Trophoblast cell (in vitro differentiated cells and primary cell): ENCODE data around the gene XRRA1.

Source experiments
- DNase-seq, 2 donors: peaks; one replicate each; pipeline ENCODE4 v3.0.0-alpha.2; 2016
- H2AFZ ChIP-seq: 2 replicates; pipeline ENCODE4 v1.6.1; 2013; ENCODE audit warnings: low read length, moderate library complexity, mild to moderate bottlenecking; ENCODE audit not compliant: insufficient read depth, poor library complexity
- H2AK5ac ChIP-seq: 2 replicates; pipeline ENCODE4 v1.6.1; 2013; ENCODE audit warnings: mild to moderate bottlenecking, low read length
- H2BK120ac ChIP-seq: 2 replicates; pipeline ENCODE4 v1.6.1; 2013; ENCODE audit warnings: low read length, mild to moderate bottlenecking, moderate library complexity; ENCODE audit not compliant: insufficient read depth, poor library complexity
- H2BK12ac ChIP-seq: 2 replicates; pipeline ENCODE4 v1.6.1; 2013; ENCODE audit warnings: mild to moderate bottlenecking, low read length, moderate library complexity
- H2BK5ac ChIP-seq: 2 replicates; pipeline ENCODE4 v1.6.1; 2013; ENCODE audit warnings: low read length, low read depth, moderate library complexity, mild to moderate bottlenecking; ENCODE audit not compliant: poor library complexity
- H3K14ac ChIP-seq: 2 replicates; pipeline ENCODE4 v1.6.1; 2013; ENCODE audit warnings: mild to moderate bottlenecking, low read length
- H3K18ac ChIP-seq: 2 replicates; pipeline ENCODE4 v1.6.1; 2013; ENCODE audit warnings: mild to moderate bottlenecking, low read length
- H3K23ac ChIP-seq: 2 replicates; pipeline ENCODE4 v1.6.1; 2013; ENCODE audit warnings: low read length
- H3K27ac ChIP-seq: 2 replicates; pipeline ENCODE4 v1.5.1; 2013; ENCODE audit warnings: low read depth, mild to moderate bottlenecking, inconsistent platforms, low read length, moderate library complexity
- H3K27me3 ChIP-seq: 2 replicates; pipeline ENCODE4 v1.6.1; 2013; ENCODE audit warnings: inconsistent platforms, mild to moderate bottlenecking, low read length, moderate library complexity; ENCODE audit not compliant: insufficient read depth
- H3K36me3 ChIP-seq, 2 experiments: 1 replicate in 1 of 2; 2 replicates in 1 of 2; pipeline ENCODE4 v1.6.1; 2013; ENCODE audit warnings: low read length in 2 of 2, mild to moderate bottlenecking in 2 of 2, moderate library complexity in 1 of 2; ENCODE audit not compliant: insufficient read depth in 2 of 2, control insufficient read depth in 1 of 2
- H3K4ac ChIP-seq: 2 replicates; pipeline ENCODE4 v1.6.1; 2013; ENCODE audit warnings: low read depth, mild to moderate bottlenecking, low read length, moderate library complexity
- H3K4me1 ChIP-seq, 2 experiments: 1 replicate in 1 of 2; 2 replicates in 1 of 2; pipeline ENCODE4 v1.6.1; 2013; ENCODE audit warnings: low read length in 2 of 2, mild to moderate bottlenecking in 2 of 2, moderate library complexity in 1 of 2; ENCODE audit not compliant: insufficient read depth in 2 of 2, control insufficient read depth in 1 of 2
- H3K4me2 ChIP-seq: 2 replicates; pipeline ENCODE4 v1.6.1; 2013; ENCODE audit warnings: inconsistent platforms, mild to moderate bottlenecking, low read length, moderate library complexity
- H3K4me3 ChIP-seq: 2 replicates; pipeline ENCODE4 v1.5.1; 2013; ENCODE audit warnings: mild to moderate bottlenecking, low read depth, low read length, inconsistent platforms
- H3K79me1 ChIP-seq: one replicate; pipeline ENCODE4 v1.6.1; 2013; ENCODE audit warnings: low read length
- H3K79me2 ChIP-seq: 2 replicates; pipeline ENCODE4 v1.6.1; 2013; ENCODE audit warnings: low read length, mild to moderate bottlenecking; ENCODE audit not compliant: control insufficient read depth, insufficient read depth, poor library complexity
- H3K9ac ChIP-seq: 2 replicates; pipeline ENCODE4 v1.6.1; 2013; ENCODE audit warnings: mild to moderate bottlenecking, low read length
- H3K9me3 ChIP-seq: 2 replicates; pipeline ENCODE4 v1.6.1; 2013; ENCODE audit warnings: low read depth, mild to moderate bottlenecking, control low read depth, inconsistent platforms, low read length; ENCODE audit not compliant: insufficient read depth
- H4K12ac ChIP-seq: 2 replicates; pipeline ENCODE4 v1.6.1; 2013; ENCODE audit warnings: low read depth, mild to moderate bottlenecking, low read length, moderate library complexity
- H4K8ac ChIP-seq: 2 replicates; pipeline ENCODE4 v1.6.1; 2013; ENCODE audit warnings: low read depth, mild to moderate bottlenecking, low read length, moderate library complexity
- H4K91ac ChIP-seq: one replicate; pipeline ENCODE4 v1.6.1; 2013; ENCODE audit warnings: low read depth, mild to moderate bottlenecking, low read length, moderate library complexity
- WGBS: extraction: QIAGEN DNeasy Blood & Tissue Kit; methylation state at CpG from one replicate; pipeline ENCODE4 v1.1.7; 2013; ENCODE audit warnings: missing lambda C conversion rate; ENCODE audit not compliant: insufficient read length, insufficient coverage; ENCODE audit errors: extremely low coverage; 5-methylcytosine and 5-hydroxymethylcytosine counted together

XRRA1 gene

DNA sequence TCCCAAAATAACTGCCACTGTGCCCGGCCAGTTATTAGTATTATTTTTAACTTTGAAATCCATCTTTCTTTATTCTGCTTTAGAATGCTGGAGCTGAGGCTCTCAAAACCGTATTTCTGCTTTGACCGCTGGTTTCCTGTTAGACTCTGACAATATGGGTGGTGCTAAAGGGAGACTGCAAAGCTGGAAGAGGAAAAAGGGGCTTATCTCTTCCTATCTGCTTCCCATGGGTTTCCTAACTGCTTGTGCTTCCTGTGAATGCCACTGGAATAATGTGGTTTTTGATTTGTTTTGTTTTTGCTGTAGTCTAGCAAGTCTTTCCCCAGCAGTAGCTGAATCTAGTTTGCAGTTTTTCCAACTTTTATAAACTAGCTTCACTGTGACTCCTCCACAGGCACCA lies 43.6 kb downstream of the XRRA1 start:
- H3K9ac ChIP-seq: no peak overlapping the region
- no peak overlapping the region for H2AK5ac ChIP-seq
- H3K79me1 ChIP-seq: no peaks in the 10 kb centered on the region
- no peak overlapping the region for H2AFZ ChIP-seq
- H2BK12ac ChIP-seq: no peak overlapping the region
- no peak overlapping the region for H2BK120ac ChIP-seq
- no peaks in the 10 kb centered on the region for H3K36me3 ChIP-seq
- no peaks in the 10 kb centered on the region for H3K4me1 ChIP-seq
- WGBS: no CpG with 5 or more reads among the region's 3 CpGs
- H4K8ac ChIP-seq: no peak overlapping the region
- H2BK5ac ChIP-seq: no peak overlapping the region
- no peak overlapping the region for H3K27ac ChIP-seq
- H3K79me2 ChIP-seq: no peaks in the 10 kb centered on the region
- no peak overlapping the region for H3K4ac ChIP-seq
- H4K91ac ChIP-seq: no peak overlapping the region
- H3K27me3 ChIP-seq: no peaks in the 10 kb centered on the region
- no peak overlapping the region for H3K4me3 ChIP-seq
- H3K14ac ChIP-seq: no peak overlapping the region
- no peak overlapping the region for H4K12ac ChIP-seq
- no peak overlapping the region for H3K18ac ChIP-seq
- H3K23ac ChIP-seq: no peak overlapping the region
- no peak for DNase-seq
- H3K9me3 ChIP-seq: no peaks in the 10 kb centered on the region
- no peak overlapping the region for H3K4me2 ChIP-seq

DNA sequence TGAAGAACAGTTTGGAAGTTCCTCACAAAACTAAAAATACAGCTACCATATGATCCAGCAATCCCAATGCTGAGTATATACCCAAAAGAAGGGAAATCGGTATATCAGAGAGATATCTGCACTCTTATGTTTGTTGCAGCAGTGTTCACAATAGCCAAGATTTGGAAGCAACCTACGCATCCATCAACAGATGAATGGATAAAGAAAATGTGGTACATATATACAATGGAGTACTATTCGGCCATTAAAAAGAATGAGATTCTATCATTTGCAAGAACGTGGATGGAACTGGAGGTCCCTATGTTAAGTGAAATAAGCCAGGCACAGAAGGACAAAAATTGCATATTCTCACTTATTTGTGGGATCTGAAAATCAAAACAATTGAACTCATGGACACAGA lies 46.5 kb downstream of the XRRA1 start:
- Histone ChIP-seq H4K8ac (no peak overlapping the region), H2BK12ac (no peak overlapping the region), H3K18ac (no peak overlapping the region), H3K4me2 (no peak overlapping the region), H3K9ac (no peak overlapping the region), H3K23ac (no peak overlapping the region), H3K27ac (no peak overlapping the region), H4K91ac (no peak overlapping the region), H3K4me1 (no peaks in the 10 kb centered on the region), H2AK5ac (no peak overlapping the region), H3K4ac (no peak overlapping the region), H3K14ac (no peak overlapping the region), H3K9me3 (no peaks in the 10 kb centered on the region), H2AFZ (no peak overlapping the region), H3K4me3 (no peak overlapping the region), H3K36me3 (peaks cover 0 to 1% of the 10 kb centered on the region in 2 experiments), H2BK5ac (no peak overlapping the region), H4K12ac (no peak overlapping the region), H3K79me1 (no peaks in the 10 kb centered on the region), H3K27me3 (no peaks in the 10 kb centered on the region), H2BK120ac (no peak overlapping the region), H3K79me2 (no peaks in the 10 kb centered on the region)
- no CpG with 5 or more reads among the region's 4 CpGs for WGBS
- no peak for DNase-seq

DNA sequence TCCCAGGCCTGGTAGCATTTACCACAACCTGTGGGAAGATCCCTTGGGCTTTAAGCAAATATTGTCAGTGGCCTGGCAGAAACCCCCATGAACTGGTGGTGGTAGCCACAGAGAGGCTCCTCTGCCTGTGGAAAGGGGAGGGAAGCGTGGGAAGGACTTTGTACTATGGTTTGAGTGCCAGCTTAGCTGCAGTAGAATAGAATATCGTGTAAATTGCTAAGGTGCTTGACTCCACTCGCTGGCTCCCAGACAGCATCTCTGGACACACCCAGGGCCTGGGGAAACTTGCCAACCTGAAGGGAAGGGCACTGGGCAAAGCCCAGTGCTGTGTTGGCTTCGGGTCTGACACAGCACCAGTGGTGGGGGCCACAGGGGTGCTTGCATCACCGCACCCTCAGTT lies 52.6 kb downstream of the XRRA1 start:
- Histone ChIP-seq H2BK5ac (no peak overlapping the region), H3K27me3 (no peaks in the 10 kb centered on the region), H3K18ac (no peak overlapping the region), H3K4me3 (no peak overlapping the region), H2AK5ac (no peak overlapping the region), H3K79me2 (no peaks in the 10 kb centered on the region), H2BK12ac (no peak overlapping the region), H4K91ac (no peak overlapping the region), H3K4me2 (no peak overlapping the region), H2AFZ (no peak overlapping the region), H3K27ac (no peak overlapping the region), H3K9me3 (peaks cover 2% of the 10 kb centered on the region), H3K4me1 (no peaks in the 10 kb centered on the region), H3K23ac (no peak overlapping the region), H3K9ac (no peak overlapping the region), H4K12ac (no peak overlapping the region), H3K36me3 (peaks cover 0 to 4% of the 10 kb centered on the region in 2 experiments), H2BK120ac (no peak overlapping the region), H3K14ac (no peak overlapping the region), H4K8ac (no peak overlapping the region), H3K4ac (no peak overlapping the region), H3K79me1 (no peaks in the 10 kb centered on the region)
- WGBS: no CpG with 5 or more reads among the region's 5 CpGs
- no peak for DNase-seq

DNA sequence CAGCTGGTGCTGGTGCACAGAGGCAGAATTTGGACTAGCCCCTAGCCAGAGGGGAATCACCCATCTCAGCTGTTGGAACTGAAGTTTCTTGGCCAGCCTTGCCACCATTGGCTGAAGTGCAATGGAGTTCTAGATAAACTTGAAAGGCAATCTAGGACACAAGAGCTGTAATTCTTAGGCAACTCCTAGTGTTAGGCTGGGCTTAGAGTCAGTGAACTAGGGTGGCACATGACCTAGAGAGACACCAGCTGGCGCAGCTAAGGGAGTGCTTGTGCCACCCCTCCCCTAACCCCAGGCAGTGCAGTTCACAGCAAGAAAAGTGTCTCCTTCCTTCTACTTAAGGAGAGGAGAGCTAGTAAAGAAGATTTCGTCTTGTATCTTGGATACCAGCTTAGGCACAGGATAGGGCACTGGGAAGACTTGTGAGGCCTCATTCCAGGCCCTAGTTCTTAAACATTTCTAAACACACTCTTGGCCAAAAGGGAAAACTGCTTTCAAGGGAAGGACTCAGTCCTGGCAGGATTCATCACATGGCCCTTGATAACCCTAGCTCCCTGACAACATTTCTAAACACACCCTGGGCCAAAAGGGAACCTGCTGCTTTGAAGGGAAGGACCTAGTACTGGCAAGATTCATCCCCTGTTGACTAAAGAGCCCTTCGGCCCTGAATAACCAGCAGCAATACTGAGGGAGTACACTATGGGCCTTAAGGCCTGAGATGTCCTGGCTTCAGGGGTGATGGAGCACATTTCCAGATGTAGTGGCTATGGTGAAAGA lies 53.4 kb downstream of the XRRA1 start:
- Histone ChIP-seq H3K18ac (no peak overlapping the region), H4K12ac (no peak overlapping the region), H3K4me2 (no peak overlapping the region), H2AFZ (no peak overlapping the region), H3K27ac (no peak overlapping the region), H4K91ac (no peak overlapping the region), H3K27me3 (no peaks in the 10 kb centered on the region), H2BK5ac (no peak overlapping the region), H3K14ac (no peak overlapping the region), H3K4ac (no peak overlapping the region), H2BK12ac (no peak overlapping the region), H3K79me1 (no peaks in the 10 kb centered on the region), H3K23ac (no peak overlapping the region), H3K79me2 (no peaks in the 10 kb centered on the region), H3K9ac (no peak overlapping the region), H2BK120ac (no peak overlapping the region), H4K8ac (no peak overlapping the region), H3K4me1 (no peaks in the 10 kb centered on the region), H3K4me3 (no peak overlapping the region), H3K36me3 (peaks cover 0 to 4% of the 10 kb centered on the region in 2 experiments), H3K9me3 (peaks cover 2% of the 10 kb centered on the region), H2AK5ac (no peak overlapping the region)
- no CpG with 5 or more reads among the region's 3 CpGs for WGBS
- no peak for DNase-seq
